ENCODE data around the gene PPCDC.

PPCDC gene

DNA sequence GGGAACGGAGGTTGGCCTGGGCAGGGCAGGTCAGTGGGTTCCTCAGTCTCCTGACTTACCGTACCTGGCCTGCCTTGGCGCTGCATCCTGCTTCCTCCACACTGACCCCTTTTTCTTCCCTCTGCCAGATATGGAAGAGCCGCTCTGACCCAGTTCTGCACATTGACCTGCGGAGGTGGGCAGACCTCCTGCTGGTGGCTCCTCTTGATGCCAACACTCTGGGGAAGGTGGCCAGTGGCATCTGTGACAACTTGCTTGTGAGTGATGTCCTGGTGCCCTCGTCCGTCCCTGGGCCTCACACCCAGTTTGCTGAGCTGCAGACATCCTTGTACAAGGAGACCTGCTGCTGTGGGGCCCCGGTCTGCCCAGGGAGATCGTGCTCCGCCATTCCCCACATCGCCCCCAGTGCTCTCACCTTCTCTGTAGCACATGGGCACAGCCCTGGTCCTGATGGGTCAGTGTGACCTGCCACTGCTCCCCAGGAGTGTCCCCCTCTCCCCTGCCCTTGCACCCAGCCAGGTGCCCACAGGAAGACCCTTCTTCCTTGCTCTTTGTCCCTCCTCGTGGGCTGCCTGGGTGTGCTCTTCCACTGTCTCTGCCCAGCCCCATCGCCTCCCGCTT lies 21.0 kb downstream of the PPCDC start:
- no peak for DNase-seq (ENCODE audit: low read depth)

DNA sequence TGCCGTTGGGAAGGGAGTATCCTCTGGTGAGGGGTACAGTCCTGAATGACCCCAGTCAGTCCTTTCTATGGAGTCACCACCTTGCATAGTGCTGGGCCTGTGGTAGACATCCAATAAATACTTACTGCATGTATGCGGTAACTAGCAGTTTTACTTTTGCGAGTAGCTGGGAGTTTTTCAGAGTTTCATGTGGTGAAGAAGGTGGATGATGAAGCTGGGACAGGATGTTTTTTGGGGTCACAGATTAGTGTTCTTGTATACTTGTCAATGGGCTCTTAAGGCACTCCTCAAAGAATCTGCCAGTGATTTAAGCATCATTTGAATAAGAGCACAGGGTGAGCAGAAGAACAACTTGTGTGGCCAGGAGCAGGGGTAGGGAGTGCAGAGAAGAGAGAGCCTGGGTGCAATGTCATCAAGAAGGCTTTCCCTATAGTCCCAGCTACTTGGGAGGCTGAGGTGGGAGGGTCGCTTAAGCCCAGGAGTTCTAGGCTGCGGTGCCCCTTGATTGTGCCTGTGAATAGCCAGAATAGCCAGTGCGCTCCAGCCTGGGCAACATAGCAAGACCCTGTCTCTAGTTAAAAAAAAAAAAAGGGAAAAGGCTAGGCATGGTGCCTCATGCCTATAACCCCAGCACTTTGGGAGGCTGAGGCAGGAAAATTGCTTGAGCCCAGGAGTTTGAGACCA lies 22.1 kb downstream of the PPCDC start:
- DNase-seq (ENCODE audit: low read depth), result no peak

- no peak for DNase-seq (ENCODE audit: low read depth)
Observed at GRCh38 chr15:75048394-75048793, 25.0 kb downstream of the PPCDC start.

- no peak for DNase-seq (ENCODE audit: low read depth)
Observed at GRCh38 chr15:75049392-75049791, 26.0 kb downstream of the PPCDC start.

DNA sequence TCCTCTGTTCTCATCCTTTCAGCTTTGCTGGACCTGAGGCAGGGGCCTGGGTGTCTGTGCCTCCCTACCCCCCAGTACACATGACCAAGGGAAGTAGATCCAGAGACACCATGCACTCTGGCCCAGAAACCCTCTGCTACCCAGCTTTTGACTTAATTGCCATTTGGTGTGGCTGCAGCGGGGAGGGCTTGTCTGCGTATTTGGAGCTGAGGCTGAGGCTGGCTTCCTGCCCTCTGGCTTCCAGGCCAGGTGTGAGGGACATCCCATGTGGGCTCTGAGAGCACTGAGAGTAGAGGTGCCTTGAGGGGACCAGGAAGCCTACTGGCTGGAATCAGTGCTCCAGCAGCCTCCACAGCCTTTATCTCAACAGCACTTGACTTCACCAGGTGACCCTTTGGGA lies 26.9 kb downstream of the PPCDC start:
- no peak for DNase-seq (ENCODE audit: low read depth)

- DNase-seq (ENCODE audit: low read depth), result no peak
Observed at GRCh38 chr15:75051191-75051608, 27.8 kb downstream of the PPCDC start.

GRCh38 chr15:75051711-75052110 lies 28.3 kb downstream of the PPCDC start:
- no peak for DNase-seq (ENCODE audit: low read depth)

GRCh38 chr15:75052972-75053747 lies 29.8 kb downstream of the PPCDC start:
- no peak for DNase-seq (ENCODE audit: low read depth)

DNA sequence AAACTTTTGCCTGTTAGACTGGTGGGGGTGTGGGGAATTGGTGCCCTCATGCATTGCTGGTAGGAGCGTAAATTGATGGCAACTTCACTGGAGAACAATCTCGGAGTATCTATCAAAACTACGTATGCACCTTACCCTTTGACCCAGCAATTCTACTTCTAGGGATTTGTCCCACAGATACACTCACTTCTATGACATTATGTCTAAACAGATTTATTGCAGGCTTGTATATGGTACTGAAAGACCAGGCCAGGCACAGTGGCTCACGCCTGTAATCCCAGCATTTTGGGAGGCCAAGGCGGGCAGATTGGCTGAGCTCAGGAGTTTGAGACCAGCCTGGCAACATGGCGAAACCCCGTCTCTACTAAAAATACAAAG lies 30.3 kb downstream of the PPCDC start:
- DNase-seq (ENCODE audit: low read depth), result no peak

DNA sequence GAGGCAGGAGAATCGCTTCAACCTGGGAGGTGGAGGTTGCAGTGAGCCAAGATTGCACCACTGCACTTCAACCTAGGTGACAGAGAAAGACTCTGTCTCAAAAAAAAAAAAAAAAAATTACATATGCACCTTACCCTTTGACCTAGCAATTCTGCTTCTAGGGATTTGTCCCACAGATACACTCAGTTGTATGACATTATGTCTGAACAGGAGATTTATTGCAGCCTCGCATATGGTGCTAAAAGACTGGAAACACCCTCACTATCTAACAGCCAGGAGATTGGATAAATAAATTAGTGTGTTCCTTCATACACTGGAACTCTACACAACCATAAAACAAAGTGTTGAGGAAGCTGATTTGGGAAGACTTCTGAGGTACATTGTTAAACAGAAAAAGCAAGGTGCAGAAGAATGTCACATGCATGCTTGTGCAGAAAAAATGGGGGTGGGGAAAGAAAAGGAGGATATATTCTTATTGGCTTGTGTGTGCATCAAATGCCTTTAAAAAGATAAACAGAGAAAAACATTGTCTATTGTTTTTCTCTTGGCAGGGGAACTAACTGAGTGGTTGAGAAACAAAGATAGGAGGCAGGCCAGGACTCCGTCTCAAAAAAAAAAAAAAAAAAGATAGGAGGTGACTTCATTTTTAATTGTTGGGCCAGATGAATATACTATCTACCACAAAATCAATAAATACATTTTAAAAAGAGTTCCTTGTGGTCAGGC lies 30.9 kb downstream of the PPCDC start:
- no peak for DNase-seq (ENCODE audit: low read depth)

DNA sequence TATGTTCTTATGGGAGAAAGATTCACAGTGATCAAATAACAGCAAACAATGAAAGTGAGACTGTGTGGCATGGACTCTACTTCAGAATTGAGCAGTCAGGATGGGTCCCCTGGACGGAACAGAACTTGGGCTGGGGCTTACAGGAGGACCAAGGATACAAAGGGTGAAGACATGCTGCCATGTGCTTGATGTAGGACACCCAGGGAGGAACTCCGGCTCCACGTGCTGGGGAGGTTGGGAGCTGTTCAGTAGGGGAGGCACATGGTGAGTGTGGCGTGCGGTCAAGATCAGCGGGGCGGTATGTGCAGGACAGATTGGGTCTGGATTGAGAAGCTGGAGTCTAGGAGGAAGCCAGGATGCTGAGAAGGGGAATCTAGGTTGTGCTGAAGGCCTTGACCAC lies 32.6 kb downstream of the PPCDC start:
- DNase-seq (ENCODE audit: low read depth), result no peak

DNA sequence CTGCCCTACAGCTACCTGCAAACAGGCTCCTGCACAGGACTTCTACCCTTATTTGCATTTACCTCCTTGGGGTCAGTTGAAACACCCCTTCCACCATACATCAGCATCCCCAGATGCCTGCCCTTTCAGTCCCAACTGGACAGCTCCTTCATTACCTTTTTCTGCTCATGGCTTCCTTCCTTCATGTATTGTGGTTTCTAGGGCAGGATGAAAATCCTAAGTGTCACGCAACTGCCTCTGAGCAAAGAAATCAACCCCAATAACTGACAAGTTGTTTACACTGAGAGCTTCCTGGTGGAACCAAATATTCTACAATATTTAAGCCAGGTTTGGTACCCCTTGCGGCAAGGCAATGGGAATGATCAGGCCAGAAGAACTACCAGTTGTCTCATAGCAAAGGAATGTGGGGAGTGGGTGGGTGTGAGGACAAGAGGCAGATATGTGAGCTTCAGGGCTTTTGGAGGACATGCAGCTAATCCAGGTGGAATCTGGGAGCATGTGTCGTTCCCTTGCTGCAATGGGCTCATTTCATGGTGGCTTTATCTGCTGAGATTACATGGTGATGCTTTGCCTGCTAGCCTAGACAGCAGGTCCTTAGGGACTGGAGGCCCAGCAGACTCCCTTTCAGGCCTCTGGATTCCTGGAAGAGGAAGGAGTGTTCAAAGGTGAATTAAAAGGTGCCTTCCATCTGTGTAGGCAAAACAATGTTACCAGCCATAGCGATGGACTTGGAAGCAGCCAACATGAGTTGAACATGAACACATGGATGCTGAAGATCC lies 34.9 kb downstream of the PPCDC start:
- DNase-seq (ENCODE audit: low read depth), result no peak

GRCh38 chr15:75059607-75060006 lies 36.2 kb downstream of the PPCDC start:
- DNase-seq (ENCODE audit: low read depth), result no peak

GRCh38 chr15:75061272-75061671 lies 37.9 kb downstream of the PPCDC start:
- no peak for DNase-seq (ENCODE audit: low read depth)

GRCh38 chr15:75062706-75063105 lies 39.3 kb downstream of the PPCDC start:
- DNase-seq (ENCODE audit: low read depth), result no peak

GRCh38 chr15:75063338-75063737 lies 39.9 kb downstream of the PPCDC start:
- no peak for DNase-seq (ENCODE audit: low read depth)

DNA sequence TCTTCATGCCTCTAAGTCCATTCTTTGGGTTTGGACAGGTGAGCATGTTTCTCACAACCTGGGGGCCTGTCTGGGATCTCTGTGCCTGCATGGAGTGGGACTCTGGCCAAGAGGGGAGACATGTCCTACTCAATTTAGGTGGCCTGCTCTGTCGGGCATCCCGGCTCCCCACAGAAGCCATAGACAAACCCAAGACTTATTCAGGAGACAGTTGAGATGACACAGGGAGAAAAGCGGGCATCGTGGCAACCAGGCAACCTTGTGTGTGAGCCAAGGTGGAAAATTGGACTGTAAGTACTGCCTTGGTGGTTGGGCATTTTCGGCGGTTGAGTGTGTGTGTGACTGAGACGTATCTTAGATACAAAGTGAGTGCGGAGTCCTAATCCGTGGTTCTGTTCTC lies 40.5 kb downstream of the PPCDC start:
- DNase-seq (ENCODE audit: low read depth), result no peak

DNA sequence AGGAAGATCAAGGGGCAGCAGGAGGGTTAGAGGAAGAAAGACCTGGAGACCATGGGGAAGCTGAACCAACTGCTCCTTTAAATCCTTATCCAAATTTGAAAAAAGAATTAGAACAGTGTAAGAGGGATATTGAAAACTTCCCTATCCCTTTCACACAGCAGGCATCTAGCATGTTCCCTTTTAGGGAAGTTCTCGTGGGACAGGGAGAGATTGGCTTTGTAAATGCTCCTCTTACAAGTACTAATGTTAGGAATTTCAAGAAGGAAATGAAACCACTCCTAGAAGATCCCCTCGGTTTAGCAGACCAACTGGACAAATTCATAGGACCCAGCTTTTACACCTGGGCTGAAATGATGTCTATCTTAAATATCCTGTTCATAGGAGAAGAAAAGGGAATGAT lies 41.5 kb downstream of the PPCDC start:
- no peak for DNase-seq (ENCODE audit: low read depth)

- DNase-seq (ENCODE audit: low read depth), result no peak
Observed at GRCh38 chr15:75065467-75065850, 42.1 kb downstream of the PPCDC start.

DNA sequence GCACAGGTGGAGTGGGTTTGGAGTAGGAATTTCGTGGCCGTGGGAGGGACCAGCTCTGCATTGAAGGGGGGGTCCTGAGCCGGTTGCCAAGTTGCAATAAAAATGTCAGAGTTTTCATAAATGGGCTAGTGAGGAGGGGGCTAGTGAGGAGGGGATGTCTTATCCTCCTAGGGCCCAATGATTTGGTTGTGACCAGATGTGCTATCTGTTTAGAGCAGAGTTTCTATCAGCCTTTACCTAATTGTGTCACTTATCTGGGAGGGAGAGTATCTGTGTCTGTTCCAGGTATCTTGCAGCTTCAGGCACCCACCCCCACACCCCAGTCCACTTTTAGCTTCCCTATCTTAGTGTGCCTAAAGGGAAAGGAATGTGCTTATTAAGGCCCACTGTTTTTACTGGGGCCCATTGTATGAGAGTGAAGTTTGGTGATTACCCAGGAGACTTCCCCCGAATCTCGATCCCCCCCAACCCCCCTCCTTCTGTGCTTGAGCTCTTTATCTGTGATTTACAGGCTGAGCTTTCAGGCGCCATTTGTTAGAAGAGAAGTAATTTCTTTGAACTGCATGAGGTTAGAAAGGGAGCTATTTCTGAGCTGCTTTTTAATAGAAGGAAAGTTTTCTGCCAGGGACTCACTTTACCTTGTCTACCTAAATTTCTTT lies 42.6 kb downstream of the PPCDC start:
- DNase-seq (ENCODE audit: low read depth), result no peak

DNA sequence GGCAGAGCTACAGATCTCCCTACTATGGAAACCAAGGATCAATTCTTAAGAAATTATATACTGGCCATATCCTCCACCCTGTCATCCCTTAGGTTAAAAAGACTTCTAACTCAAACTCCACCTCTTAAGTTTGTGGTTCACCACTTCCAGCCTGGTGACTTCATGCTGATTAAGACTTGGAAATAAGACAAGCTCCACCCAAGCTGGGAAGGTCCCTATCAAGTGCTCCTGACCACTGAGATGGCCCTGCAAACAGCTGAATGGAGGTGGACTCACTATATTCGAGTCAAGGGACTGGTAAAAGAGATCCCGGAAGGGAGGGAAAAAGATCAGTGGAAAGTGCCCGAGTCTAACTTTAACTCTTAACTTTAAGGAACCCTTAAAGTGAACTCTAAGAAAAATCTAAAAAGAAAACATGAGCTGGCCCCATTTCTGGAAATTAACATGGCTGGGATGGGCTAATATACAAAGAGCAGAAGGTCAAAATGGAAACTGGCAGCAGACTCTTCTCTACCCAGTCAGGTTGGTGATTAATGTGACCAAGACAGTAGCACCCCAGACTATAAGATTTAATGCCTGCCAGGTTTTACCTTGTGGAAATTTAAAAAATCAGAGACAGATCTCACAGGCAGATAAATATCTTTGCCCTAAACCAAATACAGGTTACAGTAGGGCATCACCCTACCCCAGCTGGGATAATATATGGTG lies 43.9 kb downstream of the PPCDC start:
- no peak for DNase-seq (ENCODE audit: low read depth)

Data from activated T-cell treated with anti-CD3 and anti-CD28 coated beads for 48 hours (primary cell).